Esophagus squamous epithelium (tissue), 4 donors: ENCODE results near the gene UBL5.
A peak's percentile ranks its signal among the peaks of the same experiment; 100 is the strongest.

Experiments used
- CTCF ChIP-seq, 6 experiments: fragments of 450-650 bp in 4 of 6; fragments of 200-600 bp in 2 of 6; sonication (generic) in 2 of 6; IDR thresholded peaks; one replicate each; pipeline ENCODE4 v1.5.1; 2016 to 2019; ENCODE audit warnings: antibody characterized with exemption in 6 of 6, mild to moderate bottlenecking in 4 of 6, moderate library complexity in 4 of 6
- POLR2A ChIP-seq, 4 donors: fragments of 450-650 bp; IDR thresholded peaks; one replicate each; pipeline ENCODE4 v1.6.1; 2017; ENCODE audit warnings: antibody characterized with exemption in 4 of 4, mild to moderate bottlenecking in 4 of 4, moderate library complexity in 3 of 4

GRCh38 chr19:9827289-9828238 is at the start of gene UBL5:
- TF ChIP-seq CTCF (IDR thresholded peaks at IDR 0.05) (no peak), POLR2A (IDR thresholded peaks at IDR 0.05) (peak in 3 of 4 donors; percentile 74 to 88 (median 78))
